Measurements from ENCODE around the gene HNRNPCL2.
"Not testable (repeated sequence)": the region's sequence is repeated elsewhere in the genome, so short reads cannot be mapped to it uniquely, and the experiment has no call there.

The HNRNPCL2 gene

DNA sequence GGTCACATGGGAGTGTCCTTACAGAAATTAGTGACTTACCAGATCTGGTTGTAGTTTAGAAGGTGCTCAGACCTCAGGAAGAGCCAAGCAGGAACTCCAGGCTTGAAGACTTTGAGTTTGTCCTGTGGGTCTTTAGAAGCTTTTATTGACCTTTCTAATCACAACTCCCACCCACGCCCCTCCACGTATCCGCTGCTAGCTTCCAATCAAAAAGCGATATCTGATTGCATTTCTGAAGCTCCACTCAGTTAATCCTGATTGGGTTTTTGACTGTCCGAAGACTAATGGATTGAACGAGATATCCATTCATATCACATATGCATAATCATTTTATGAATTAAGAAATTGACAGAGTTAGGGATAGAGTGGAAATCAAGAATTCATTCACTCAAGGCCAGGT is at the start of gene HNRNPCL2:
HNRNPCL2 (minus strand) TSS at position 101 of the 400 bp plus-strand sequence. CDS start 454 bp downstream, outside the sequence.
- not testable (repeated sequence) for DNase-seq (ENCODE audit: low read depth)

GRCh38 chr1:13165531-13165930 is 48.9 kb upstream of the HNRNPCL2 start, which contains the start of gene HNRNPCL4:
TSS of gene HNRNPCL4 (minus strand) at chr1:13165631. CDS start at chr1:13165467, 164 bp downstream.
- not testable (repeated sequence) for DNase-seq (ENCODE audit: low read depth)

DNA sequence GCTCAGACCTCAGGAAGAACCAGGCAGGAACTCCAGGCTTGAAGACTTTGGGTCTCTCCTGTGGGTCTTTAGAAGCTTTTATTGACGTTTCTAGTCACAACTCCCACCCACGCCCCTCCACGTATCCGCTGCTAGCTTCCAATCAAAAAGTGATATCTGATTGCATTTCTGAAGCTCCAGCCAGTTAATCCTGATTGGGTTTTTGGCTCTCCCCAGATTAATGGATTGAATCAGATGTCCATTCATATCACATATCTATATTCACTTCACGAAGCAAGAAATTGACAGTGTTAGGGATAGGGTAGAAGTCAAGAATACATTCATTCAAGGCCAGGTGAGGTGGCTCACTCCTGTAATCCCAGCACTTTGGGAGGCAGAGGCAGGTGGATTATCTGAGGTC is 39.3 kb upstream of the HNRNPCL2 start, which contains the start of gene PRAMEF26:
PRAMEF26 (minus strand) TSS at position 101 of the 400 bp plus-strand sequence. CDS start 2,914 bp downstream, outside the sequence.
- not testable (repeated sequence) for DNase-seq (ENCODE audit: low read depth)

DNA sequence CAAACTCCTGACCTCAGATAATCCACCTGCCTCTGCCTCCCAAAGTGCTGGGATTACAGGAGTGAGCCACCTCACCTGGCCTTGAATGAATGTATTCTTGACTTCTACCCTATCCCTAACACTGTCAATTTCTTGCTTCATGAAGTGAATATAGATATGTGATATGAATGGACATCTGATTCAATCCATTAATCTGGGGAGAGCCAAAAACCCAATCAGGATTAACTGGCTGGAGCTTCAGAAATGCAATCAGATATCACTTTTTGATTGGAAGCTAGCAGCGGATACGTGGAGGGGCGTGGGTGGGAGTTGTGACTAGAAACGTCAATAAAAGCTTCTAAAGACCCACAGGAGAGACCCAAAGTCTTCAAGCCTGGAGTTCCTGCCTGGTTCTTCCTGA is 46.2 kb downstream of the HNRNPCL2 start, which contains the start of gene PRAMEF25:
PRAMEF25 (plus strand) TSS at position 301 of the 400 bp plus-strand sequence. CDS start 2,920 bp downstream, outside the sequence.
- not testable (repeated sequence) for DNase-seq (ENCODE audit: low read depth)
